Cardiac muscle cell (in vitro differentiated cells and primary cell): ENCODE data around the gene PAEP. TPM values are rescaled to one million over a fixed set of nuclear protein-coding genes. Genes with fewer than 3 reads are reported as not detected.

Source experiments
- DNase-seq, 2 donors: peaks; one replicate each; pipeline versions ENCODE4 v3.0.0 to v3.0.0-alpha.2; 2010 to 2017; ENCODE audit warnings: low read depth in 1 of 2, low spot score in 1 of 2
- H3K27ac ChIP-seq: fragments of 200-600 bp; sonication (generic); 2 replicates; pipeline ENCODE4 v1.5.1; 2016
- H3K27me3 ChIP-seq: fragments of 200-600 bp; sonication (generic); 2 replicates; pipeline ENCODE4 v1.6.0; 2016; ENCODE audit warnings: control low read depth
- H3K36me3 ChIP-seq: fragments of 200-600 bp; sonication (generic); 2 replicates; pipeline ENCODE4 v1.5.1; 2016; ENCODE audit warnings: control low read depth
- H3K4me1 ChIP-seq: fragments of 200-600 bp; sonication (generic); 2 replicates; pipeline ENCODE4 v1.8.1; 2017; ENCODE audit warnings: low read depth, mild to moderate bottlenecking, mixed run types
- H3K4me3 ChIP-seq: fragments of 200-600 bp; sonication (generic); 2 replicates; pipeline ENCODE4 v1.5.1; 2016; ENCODE audit warnings: mild to moderate bottlenecking
- H3K9me3 ChIP-seq: fragments of 200-600 bp; sonication (generic); 2 replicates; pipeline ENCODE4 v1.5.1; 2017; ENCODE audit warnings: low read depth, mild to moderate bottlenecking, control low read depth
- CTCF ChIP-seq: IDR thresholded peaks from 2 replicates; pipeline ENCODE4 v1.5.1; 2012; ENCODE audit warnings: low read depth, mild to moderate bottlenecking, low read length
- polyA plus RNA-seq: library from polyadenylated mRNA; unstranded; fragments of >200 nt; fragmentation: Nextera tagmentation; extraction: Ambion mirVana; gene quantifications from 2 replicates; pipeline ENCODE4 v1.2.1, GENCODE V29; 2016
- total RNA-seq: library from RNA; depleted of rRNA; stranded (reverse); fragments of >200 nt; gene quantifications from 2 replicates; pipeline ENCODE4 v1.2.3, GENCODE V29; 2016

PAEP gene
- total and polyA plus RNA-seq, 2 experiments from 2014 or later, result not detected

- Histone ChIP-seq H3K27me3 (no peaks in the 10 kb centered on the region), H3K9me3 (no peaks in the 10 kb centered on the region), H3K36me3 (no peaks in the 10 kb centered on the region), H3K4me3 (no peak overlapping the region), H3K4me1 (no peaks in the 10 kb centered on the region), H3K27ac (no peak overlapping the region)
- DNase-seq, result no peak
- no peak for TF ChIP-seq CTCF
Measured at GRCh38 chr9:135565636-135566035, 4.1 kb downstream of the PAEP start.

DNA sequence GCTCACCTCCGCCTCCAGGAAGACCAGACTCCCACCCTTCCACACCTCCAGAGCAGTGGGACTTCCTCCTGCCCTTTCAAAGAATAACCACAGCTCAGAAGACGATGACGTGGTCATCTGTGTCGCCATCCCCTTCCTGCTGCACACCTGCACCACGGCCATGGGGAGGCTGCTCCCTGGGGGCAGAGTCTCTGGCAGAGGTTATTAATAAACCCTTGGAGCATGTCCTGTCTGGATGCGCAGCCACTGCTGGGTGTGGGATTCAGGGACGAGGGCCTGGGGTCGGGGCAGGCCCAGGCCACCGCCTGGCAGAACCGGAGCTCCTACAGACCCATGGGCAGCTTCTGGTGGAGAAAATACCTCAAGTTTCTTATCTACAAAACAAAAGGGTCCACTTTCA is 5.0 kb downstream of the PAEP start:
- no peak for TF ChIP-seq CTCF
- Histone ChIP-seq H3K4me3 (no peak overlapping the region), H3K36me3 (no peaks in the 10 kb centered on the region), H3K27ac (no peak overlapping the region), H3K27me3 (no peaks in the 10 kb centered on the region), H3K4me1 (no peaks in the 10 kb centered on the region), H3K9me3 (no peaks in the 10 kb centered on the region)
- no peak for DNase-seq

DNA sequence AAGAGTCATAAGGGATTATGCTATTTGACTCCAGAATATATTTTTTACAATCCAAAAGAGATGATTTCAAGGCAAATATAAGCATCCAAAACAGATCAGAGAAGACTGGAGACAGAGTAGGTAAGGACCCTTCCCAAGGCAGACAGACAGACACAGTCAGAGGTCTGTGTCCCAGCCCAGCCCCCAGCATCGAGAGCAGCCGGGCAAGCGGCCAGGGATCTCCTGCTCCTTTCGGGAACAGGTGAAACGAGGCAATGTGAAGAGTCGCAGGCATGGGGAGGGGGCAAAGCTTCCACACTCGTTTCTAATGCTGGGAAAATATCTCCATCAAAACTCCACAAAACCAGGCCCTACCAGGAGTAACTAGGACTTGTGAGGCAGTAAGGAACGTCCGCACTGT is 5.8 kb downstream of the PAEP start:
- no peaks in the 10 kb centered on the region for H3K27me3 ChIP-seq
- H3K9me3 ChIP-seq, result no peaks in the 10 kb centered on the region
- no peak for TF ChIP-seq CTCF
- H3K27ac ChIP-seq, result no peak overlapping the region
- no peaks in the 10 kb centered on the region for H3K4me1 ChIP-seq
- no peaks in the 10 kb centered on the region for H3K36me3 ChIP-seq
- no peak for DNase-seq
- no peak overlapping the region for H3K4me3 ChIP-seq

DNA sequence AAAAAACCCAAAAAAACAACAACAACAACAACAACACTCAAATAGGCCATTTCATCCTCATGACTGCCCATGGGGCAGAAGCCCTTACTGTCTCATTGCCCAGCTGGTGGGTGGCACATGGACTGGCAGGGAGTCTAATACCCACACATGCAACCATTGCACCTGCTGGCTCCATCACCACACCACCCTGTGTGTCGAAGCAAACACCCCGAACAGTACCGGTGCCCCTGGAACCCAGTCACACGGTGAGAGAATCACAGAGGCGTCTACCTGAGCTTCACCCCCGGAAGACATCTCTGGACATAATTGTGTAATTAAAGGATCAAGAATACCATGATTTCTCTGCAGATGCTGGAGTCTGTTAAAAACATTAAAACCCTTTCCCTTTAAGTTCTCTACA is 6.5 kb downstream of the PAEP start:
- H3K4me1 ChIP-seq, result no peaks in the 10 kb centered on the region
- DNase-seq, result no peak
- TF ChIP-seq CTCF, result no peak
- no peak overlapping the region for H3K4me3 ChIP-seq
- no peak overlapping the region for H3K27ac ChIP-seq
- H3K36me3 ChIP-seq, result no peaks in the 10 kb centered on the region
- no peaks in the 10 kb centered on the region for H3K9me3 ChIP-seq
- H3K27me3 ChIP-seq, result no peaks in the 10 kb centered on the region

DNA sequence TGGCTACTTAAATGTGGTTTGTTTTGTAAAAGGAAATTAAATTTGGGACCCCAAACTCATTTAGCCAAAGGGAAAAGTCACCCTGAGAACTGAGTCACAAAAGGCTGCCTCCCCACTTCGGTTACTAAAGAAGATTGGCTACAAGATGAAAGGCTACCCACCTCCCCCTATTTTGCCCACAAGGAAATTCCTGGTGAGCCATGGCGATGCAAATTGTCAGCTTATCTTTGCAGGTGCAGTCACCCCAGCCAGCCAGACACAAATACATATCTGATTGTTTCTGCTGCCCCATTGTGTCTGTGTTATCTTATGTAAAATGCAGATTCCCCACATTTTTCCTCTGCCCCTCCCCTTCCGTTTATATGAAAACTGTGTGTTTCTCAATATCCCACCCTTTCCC is 8.9 kb downstream of the PAEP start:
- no peak for DNase-seq
- Histone ChIP-seq H3K36me3 (no peaks in the 10 kb centered on the region), H3K27ac (no peak overlapping the region), H3K9me3 (no peaks in the 10 kb centered on the region), H3K27me3 (no peaks in the 10 kb centered on the region), H3K4me1 (no peaks in the 10 kb centered on the region), H3K4me3 (no peak overlapping the region)
- TF ChIP-seq CTCF, result no peak

GRCh38 chr9:135572233-135572632 is 10.7 kb downstream of the PAEP start:
- H3K4me3 ChIP-seq, result no peak overlapping the region
- H3K36me3 ChIP-seq, result no peaks in the 10 kb centered on the region
- H3K9me3 ChIP-seq, result no peaks in the 10 kb centered on the region
- H3K27ac ChIP-seq, result no peak overlapping the region
- DNase-seq, result no peak
- no peaks in the 10 kb centered on the region for H3K27me3 ChIP-seq
- no peak for TF ChIP-seq CTCF
- H3K4me1 ChIP-seq, result no peaks in the 10 kb centered on the region
